ENCODE measurements around the gene DDR1.

Gene DDR1

DNA sequence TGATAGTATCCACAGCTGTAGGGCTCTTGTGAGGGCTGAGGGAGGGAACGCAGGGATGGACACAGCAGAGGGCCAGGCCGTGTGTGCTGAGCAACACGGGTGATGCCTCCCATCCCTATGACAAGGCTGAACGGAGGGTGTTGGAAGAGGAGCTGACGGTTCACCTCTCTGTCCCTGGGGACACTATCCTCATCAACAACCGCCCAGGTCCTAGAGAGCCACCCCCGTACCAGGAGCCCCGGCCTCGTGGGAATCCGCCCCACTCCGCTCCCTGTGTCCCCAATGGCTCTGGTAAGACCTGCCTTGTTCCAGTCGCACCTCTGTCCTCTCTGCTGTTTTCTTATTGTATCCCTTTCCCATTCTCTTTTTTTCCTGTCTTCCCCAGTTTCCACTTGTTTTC, 10.1 kb downstream of the DDR1 start:
- H3K27ac ChIP-seq (ENCODE audit: low read depth, low read length) = no peak overlapping the region
- no peaks in the 10 kb centered on the region for H3K9me2 ChIP-seq (replicated peaks; ENCODE audit: insufficient read depth, low read length)
- no peak overlapping the region for H3K9ac ChIP-seq (ENCODE audit: low read length)
- no peaks in the 10 kb centered on the region for H3K79me2 ChIP-seq (ENCODE audit: insufficient read depth, low read length)
- no peaks in the 10 kb centered on the region for H3K36me3 ChIP-seq (ENCODE audit: low read length)
- H3F3A ChIP-seq (ENCODE audit: insufficient read depth) = no peaks in the 10 kb centered on the region
- no peaks in the 10 kb centered on the region for H3K27me3 ChIP-seq (ENCODE audit: low read length)
- no peaks in the 10 kb centered on the region for H4K20me1 ChIP-seq (ENCODE audit: low read depth, low read length)
- no peak for TF ChIP-seq EZH2phosphoT487 (conservative IDR thresholded peaks at IDR 0.05; ENCODE audit: low read length)
- TF ChIP-seq, protein P1, sequence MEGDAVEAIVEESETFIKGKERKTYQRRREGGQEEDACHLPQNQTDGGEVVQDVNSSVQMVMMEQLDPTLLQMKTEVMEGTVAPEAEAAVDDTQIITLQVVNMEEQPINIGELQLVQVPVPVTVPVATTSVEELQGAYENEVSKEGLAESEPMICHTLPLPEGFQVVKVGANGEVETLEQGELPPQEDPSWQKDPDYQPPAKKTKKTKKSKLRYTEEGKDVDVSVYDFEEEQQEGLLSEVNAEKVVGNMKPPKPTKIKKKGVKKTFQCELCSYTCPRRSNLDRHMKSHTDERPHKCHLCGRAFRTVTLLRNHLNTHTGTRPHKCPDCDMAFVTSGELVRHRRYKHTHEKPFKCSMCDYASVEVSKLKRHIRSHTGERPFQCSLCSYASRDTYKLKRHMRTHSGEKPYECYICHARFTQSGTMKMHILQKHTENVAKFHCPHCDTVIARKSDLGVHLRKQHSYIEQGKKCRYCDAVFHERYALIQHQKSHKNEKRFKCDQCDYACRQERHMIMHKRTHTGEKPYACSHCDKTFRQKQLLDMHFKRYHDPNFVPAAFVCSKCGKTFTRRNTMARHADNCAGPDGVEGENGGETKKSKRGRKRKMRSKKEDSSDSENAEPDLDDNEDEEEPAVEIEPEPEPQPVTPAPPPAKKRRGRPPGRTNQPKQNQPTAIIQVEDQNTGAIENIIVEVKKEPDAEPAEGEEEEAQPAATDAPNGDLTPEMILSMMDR (IDR thresholded peaks at IDR 0.05; ENCODE audit: insufficient read depth, low read length, poor library complexity, severe bottlenecking) = no peak
- no peaks in the 10 kb centered on the region for H3K9me3 ChIP-seq (ENCODE audit: insufficient read depth, low read length)
- H2AFZ ChIP-seq (ENCODE audit: low read depth, low read length, severe bottlenecking) = no peak overlapping the region
- H3K4me2 ChIP-seq (ENCODE audit: low read depth, low read length, poor library complexity, severe bottlenecking) = no peak overlapping the region
- no peak overlapping the region for H3K4me3 ChIP-seq (ENCODE audit: insufficient read depth, low read length, poor library complexity, severe bottlenecking)

DNA sequence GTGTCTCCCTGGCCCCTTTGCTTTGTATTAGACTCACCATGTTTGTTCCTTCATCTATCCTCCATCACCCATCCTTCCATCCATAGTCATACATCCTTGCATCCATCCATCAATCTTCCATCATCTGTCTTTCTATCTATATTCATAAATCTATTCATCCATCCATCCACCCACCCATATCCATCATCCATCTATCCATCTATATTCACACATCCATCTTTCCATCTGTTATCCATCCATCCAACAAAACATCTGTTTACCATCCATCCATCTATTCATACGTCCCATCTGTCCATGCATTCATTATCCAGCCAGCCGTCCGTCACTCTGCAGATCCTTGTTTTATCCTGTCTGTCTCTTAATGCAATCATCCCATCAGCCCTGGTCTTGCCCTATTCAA, 10.6 kb downstream of the DDR1 start:
- Histone ChIP-seq H4K20me1 (ENCODE audit: low read depth, low read length) (no peaks in the 10 kb centered on the region), H3K9me3 (ENCODE audit: insufficient read depth, low read length) (no peaks in the 10 kb centered on the region), H3K36me3 (ENCODE audit: low read length) (no peaks in the 10 kb centered on the region), H3F3A (ENCODE audit: insufficient read depth) (no peaks in the 10 kb centered on the region), H3K9me2 (replicated peaks; ENCODE audit: insufficient read depth, low read length) (no peaks in the 10 kb centered on the region), H3K79me2 (ENCODE audit: insufficient read depth, low read length) (no peaks in the 10 kb centered on the region), H2AFZ (ENCODE audit: low read depth, low read length, severe bottlenecking) (no peak overlapping the region), H3K9ac (ENCODE audit: low read length) (no peak overlapping the region), H3K4me3 (ENCODE audit: insufficient read depth, low read length, poor library complexity, severe bottlenecking) (no peak overlapping the region), H3K4me2 (ENCODE audit: low read depth, low read length, poor library complexity, severe bottlenecking) (no peak overlapping the region), H3K27ac (ENCODE audit: low read depth, low read length) (no peak overlapping the region), H3K27me3 (ENCODE audit: low read length) (no peaks in the 10 kb centered on the region)
- TF ChIP-seq, protein P1 (IDR thresholded peaks at IDR 0.05; ENCODE audit: insufficient read depth, low read length, poor library complexity, severe bottlenecking) = no peak
- TF ChIP-seq EZH2phosphoT487 (conservative IDR thresholded peaks at IDR 0.05; ENCODE audit: low read length) = no peak

DNA sequence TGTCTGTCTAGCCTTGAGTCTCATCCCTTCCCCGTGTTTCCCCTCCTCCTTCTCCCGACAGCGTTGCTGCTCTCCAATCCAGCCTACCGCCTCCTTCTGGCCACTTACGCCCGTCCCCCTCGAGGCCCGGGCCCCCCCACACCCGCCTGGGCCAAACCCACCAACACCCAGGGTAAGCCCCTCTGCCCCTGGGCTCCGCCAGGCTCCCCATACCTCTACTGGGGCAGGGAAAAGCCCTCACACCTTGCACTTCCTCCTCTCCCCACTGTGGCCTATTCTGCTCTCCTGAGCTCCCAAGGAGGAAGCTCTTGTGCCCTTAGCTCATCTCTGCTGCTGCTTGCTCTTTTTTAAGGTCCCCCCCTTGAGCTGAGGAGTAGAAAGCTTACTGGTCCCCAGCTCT, 11.0 kb downstream of the DDR1 start:
- no peaks in the 10 kb centered on the region for H3K36me3 ChIP-seq (ENCODE audit: low read length)

More for the DNA sequence above, 11.0 kb downstream of the DDR1 start:
- Histone ChIP-seq H3K4me3 (ENCODE audit: insufficient read depth, low read length, poor library complexity, severe bottlenecking) (no peak overlapping the region), H3K9me3 (ENCODE audit: insufficient read depth, low read length) (no peaks in the 10 kb centered on the region), H3F3A (ENCODE audit: insufficient read depth) (no peaks in the 10 kb centered on the region), H3K9me2 (replicated peaks; ENCODE audit: insufficient read depth, low read length) (no peaks in the 10 kb centered on the region), H3K27ac (ENCODE audit: low read depth, low read length) (no peak overlapping the region), H4K20me1 (ENCODE audit: low read depth, low read length) (no peaks in the 10 kb centered on the region), H3K79me2 (ENCODE audit: insufficient read depth, low read length) (no peaks in the 10 kb centered on the region), H3K27me3 (ENCODE audit: low read length) (no peaks in the 10 kb centered on the region), H3K9ac (ENCODE audit: low read length) (no peak overlapping the region), H3K4me2 (ENCODE audit: low read depth, low read length, poor library complexity, severe bottlenecking) (no peak overlapping the region), H2AFZ (ENCODE audit: low read depth, low read length, severe bottlenecking) (no peak overlapping the region)
- TF ChIP-seq, protein P1 (IDR thresholded peaks at IDR 0.05; ENCODE audit: insufficient read depth, low read length, poor library complexity, severe bottlenecking) = no peak
- no peak for TF ChIP-seq EZH2phosphoT487 (conservative IDR thresholded peaks at IDR 0.05; ENCODE audit: low read length)
